ENCODE results near the gene MYOM1. TPM values are rescaled to one million over a fixed set of nuclear protein-coding genes. Genes with fewer than 3 reads are reported as not detected.

The MYOM1 gene
- total RNA-seq, 1 experiment from 2014 or later: 0.37 TPM

DNA sequence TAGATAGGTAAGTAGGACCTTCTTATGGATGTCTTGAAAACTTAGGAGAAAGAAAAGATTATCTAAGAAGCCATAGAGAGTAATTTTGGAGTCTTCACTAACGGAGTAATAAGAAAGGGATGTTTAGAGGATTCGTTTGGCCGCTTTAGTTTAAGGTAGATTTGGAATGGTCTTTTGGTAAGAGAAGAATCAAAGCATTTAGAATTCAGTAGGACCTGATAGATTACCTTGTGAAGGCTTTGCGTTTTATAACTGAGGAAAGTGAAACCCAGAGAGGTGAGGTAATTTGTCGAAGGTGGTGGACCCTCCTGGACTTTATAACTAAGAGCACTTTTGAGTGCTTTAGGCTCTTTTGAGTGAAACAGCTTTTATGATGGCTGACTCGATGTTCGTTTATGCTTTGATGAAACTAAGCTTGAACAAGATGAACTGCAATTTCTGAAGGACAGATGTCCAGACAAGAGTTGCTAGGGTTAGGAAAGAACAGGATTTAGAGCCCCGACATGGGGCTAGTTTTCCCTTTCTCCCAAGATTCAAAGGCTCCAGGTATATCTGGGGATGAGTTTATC is 43.4 kb upstream of the MYOM1 start:
- DNase-seq (ENCODE audit: low spot score): no peak
- BruUV-seq (replicated peaks): TSS peak; percentile 58
- Histone ChIP-seq H3K27me3 (replicated peaks; ENCODE audit: insufficient read depth, low read depth, low read length, poor library complexity) (no peaks in the 10 kb centered on the region), H3K4me3 (ENCODE audit: low read depth, low read length, poor library complexity, severe bottlenecking) (peak overlapping the region; percentile 94), H3K4me1 (ENCODE audit: insufficient read depth, low read length, poor library complexity, severe bottlenecking) (peaks cover 37% of the 10 kb centered on the region), H3K9me3 (ENCODE audit: low read depth, low read length, poor library complexity, severe bottlenecking) (no peaks in the 10 kb centered on the region), H3K36me3 (ENCODE audit: insufficient read depth, low read length, poor library complexity, severe bottlenecking) (peaks cover 5% of the 10 kb centered on the region), H3K27ac (ENCODE audit: low read depth, low read length, poor library complexity, severe bottlenecking) (peak overlapping the region; percentile 99)
- no peak for TF ChIP-seq EZH2 (IDR thresholded peaks at IDR 0.05; ENCODE audit: borderline replicate concordance, low read depth, low read length, poor library complexity, severe bottlenecking)
- TF ChIP-seq, protein P1, sequence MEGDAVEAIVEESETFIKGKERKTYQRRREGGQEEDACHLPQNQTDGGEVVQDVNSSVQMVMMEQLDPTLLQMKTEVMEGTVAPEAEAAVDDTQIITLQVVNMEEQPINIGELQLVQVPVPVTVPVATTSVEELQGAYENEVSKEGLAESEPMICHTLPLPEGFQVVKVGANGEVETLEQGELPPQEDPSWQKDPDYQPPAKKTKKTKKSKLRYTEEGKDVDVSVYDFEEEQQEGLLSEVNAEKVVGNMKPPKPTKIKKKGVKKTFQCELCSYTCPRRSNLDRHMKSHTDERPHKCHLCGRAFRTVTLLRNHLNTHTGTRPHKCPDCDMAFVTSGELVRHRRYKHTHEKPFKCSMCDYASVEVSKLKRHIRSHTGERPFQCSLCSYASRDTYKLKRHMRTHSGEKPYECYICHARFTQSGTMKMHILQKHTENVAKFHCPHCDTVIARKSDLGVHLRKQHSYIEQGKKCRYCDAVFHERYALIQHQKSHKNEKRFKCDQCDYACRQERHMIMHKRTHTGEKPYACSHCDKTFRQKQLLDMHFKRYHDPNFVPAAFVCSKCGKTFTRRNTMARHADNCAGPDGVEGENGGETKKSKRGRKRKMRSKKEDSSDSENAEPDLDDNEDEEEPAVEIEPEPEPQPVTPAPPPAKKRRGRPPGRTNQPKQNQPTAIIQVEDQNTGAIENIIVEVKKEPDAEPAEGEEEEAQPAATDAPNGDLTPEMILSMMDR (conservative IDR thresholded peaks at IDR 0.05; ENCODE audit: low read depth, low read length): no peak
- CTCF ChIA-PET: no interaction called here
- POLR2A ChIA-PET (ENCODE audit: low non-redundant PET): no interaction called here
- intact Hi-C loops (cut with micrococcal nuclease; ENCODE audit: unreplicated experiment): no loop called here

- intact Hi-C loops (cut with micrococcal nuclease; ENCODE audit: unreplicated experiment): no loop called here
- peak overlapping the region; percentile 99 for H3K27ac ChIP-seq (ENCODE audit: low read depth, low read length, poor library complexity, severe bottlenecking)
- H3K9me3 ChIP-seq (ENCODE audit: low read depth, low read length, poor library complexity, severe bottlenecking): no peaks in the 10 kb centered on the region
- peak overlapping the region; percentile 94 for H3K4me3 ChIP-seq (ENCODE audit: low read depth, low read length, poor library complexity, severe bottlenecking)
- TF ChIP-seq, protein P1 (conservative IDR thresholded peaks at IDR 0.05; ENCODE audit: low read depth, low read length): no peak
- no peak for TF ChIP-seq EZH2 (IDR thresholded peaks at IDR 0.05; ENCODE audit: borderline replicate concordance, low read depth, low read length, poor library complexity, severe bottlenecking)
- H3K27me3 ChIP-seq (replicated peaks; ENCODE audit: insufficient read depth, low read depth, low read length, poor library complexity): no peaks in the 10 kb centered on the region
- BruUV-seq (replicated peaks): no TSS peak
- ChIA-PET CTCF (no interaction called here), POLR2A (ENCODE audit: low non-redundant PET) (no interaction called here)
- no peak for DNase-seq (ENCODE audit: low spot score)
- peaks cover 11% of the 10 kb centered on the region for H3K36me3 ChIP-seq (ENCODE audit: insufficient read depth, low read length, poor library complexity, severe bottlenecking)
- H3K4me1 ChIP-seq (ENCODE audit: insufficient read depth, low read length, poor library complexity, severe bottlenecking): peaks cover 34% of the 10 kb centered on the region
These were observed 42.7 kb upstream of the MYOM1 start for GRCh38 chr18:3262234-3263131.

- DNase-seq (ENCODE audit: low spot score): peak; percentile 89
- Histone ChIP-seq H3K36me3 (ENCODE audit: insufficient read depth, low read length, poor library complexity, severe bottlenecking) (peaks cover 19% of the 10 kb centered on the region), H3K27ac (ENCODE audit: low read depth, low read length, poor library complexity, severe bottlenecking) (peak within 1 kb of the TSS; percentile 99), H3K27me3 (replicated peaks; ENCODE audit: insufficient read depth, low read depth, low read length, poor library complexity) (no peaks in the 10 kb centered on the region), H3K9me3 (ENCODE audit: low read depth, low read length, poor library complexity, severe bottlenecking) (no peaks in the 10 kb centered on the region), H3K4me1 (ENCODE audit: insufficient read depth, low read length, poor library complexity, severe bottlenecking) (peaks cover 27% of the 10 kb centered on the region), H3K4me3 (ENCODE audit: low read depth, low read length, poor library complexity, severe bottlenecking) (peak within 1 kb of the TSS; percentile 94)
- TF ChIP-seq, protein P1 (conservative IDR thresholded peaks at IDR 0.05; ENCODE audit: low read depth, low read length): no peak
- no peak for TF ChIP-seq EZH2 (IDR thresholded peaks at IDR 0.05; ENCODE audit: borderline replicate concordance, low read depth, low read length, poor library complexity, severe bottlenecking)
- CTCF ChIA-PET: no interaction called here
- intact Hi-C loops (cut with micrococcal nuclease; ENCODE audit: unreplicated experiment): no loop called here
- TSS peak; percentile 79 for BruUV-seq (replicated peaks)
- POLR2A ChIA-PET (ENCODE audit: low non-redundant PET): no interaction called here
These were observed 41.8 kb upstream of the MYOM1 start, which contains the start of gene MYL12B for GRCh38 chr18:3261373-3262233. MYL12B (plus strand) TSS chr18:3262133; CDS start chr18:3272899, 10,766 bp downstream.
